H1 (cell line): Measurements from ENCODE around the gene UBE4B. TPM values are rescaled to one million over a fixed set of nuclear protein-coding genes. Genes with fewer than 3 reads are reported as not detected.

Source experiments
- CTCF ChIA-PET: fragments of 300-600 bp; sonication (Branson Sonifier 250); formaldehyde crosslinking; loops from one replicate; lab custom pipeline; 2021; ENCODE audit not compliant: partially characterized antibody; lab: Charles Lee
- POLR2A ChIA-PET: fragments of 300-600 bp; sonication (Branson Sonifier 250); formaldehyde crosslinking; loops from one replicate; lab custom pipeline; 2021; ENCODE audit warnings: inconsistent platforms; ENCODE audit not compliant: partially characterized antibody; lab: Charles Lee
- DNase-seq, 2 experiments: peaks; one replicate each; pipeline versions ENCODE4 v3.0.0 to v3.0.0-alpha.2; 2010 to 2022; ENCODE audit warnings: low spot score in 2 of 2, low read depth in 1 of 2, mixed read lengths in 1 of 2
- FAIRE-seq: peaks from 2 replicates; lab custom pipeline; 2011; peaks lifted over from hg19 to GRCh38; lab: Jason Lieb, UNC
- H2AFZ ChIP-seq: 2 replicates; pipeline ENCODE4 v1.8.1; 2012; ENCODE audit warnings: low read length, inconsistent platforms
- H2AK5ac ChIP-seq: 2 replicates; pipeline ENCODE4 v1.6.1; 2013; ENCODE audit warnings: low read depth, low read length
- H2BK120ac ChIP-seq: replicated peaks from 2 replicates; pipeline ENCODE3; 2013; ENCODE audit warnings: low read depth, low read length, inconsistent platforms
- H2BK12ac ChIP-seq: 2 replicates; pipeline ENCODE4 v1.6.1; 2013; ENCODE audit warnings: low read depth, low read length
- H2BK15ac ChIP-seq: 2 replicates; pipeline ENCODE4 v1.6.1; 2013; ENCODE audit warnings: low read length
- H2BK20ac ChIP-seq: 2 replicates; pipeline ENCODE4 v1.6.1; 2013; ENCODE audit warnings: low read length
- H2BK5ac ChIP-seq: 2 replicates; pipeline ENCODE4 v1.6.1; 2013; ENCODE audit warnings: low read depth, low read length
- H3K14ac ChIP-seq: 2 replicates; pipeline ENCODE4 v1.6.1; 2013; ENCODE audit warnings: inconsistent platforms; ENCODE audit not compliant: insufficient read length
- H3K18ac ChIP-seq: 2 replicates; pipeline ENCODE4 v1.6.1; 2013; ENCODE audit warnings: low read length; ENCODE audit errors: extremely low read depth
- H3K23ac ChIP-seq: 2 replicates; pipeline ENCODE4 v1.6.1; 2013; ENCODE audit warnings: inconsistent platforms; ENCODE audit not compliant: insufficient read length
- H3K23me2 ChIP-seq: 2 replicates; pipeline ENCODE4 v1.6.1; 2013; ENCODE audit warnings: low read depth, low read length
- H3K27ac ChIP-seq: 2 replicates; pipeline ENCODE4 v1.6.1; 2011; ENCODE audit warnings: low read depth, low read length, inconsistent platforms
- H3K27me3 ChIP-seq, 4 experiments: replicated peaks in 1 of 4; 1 replicate in 1 of 4; 2 replicates in 3 of 4; pipeline versions ENCODE4 v1.6.1 to v1.8.1; 2011 to 2013; ENCODE audit warnings: low read length in 3 of 4, mild to moderate bottlenecking in 3 of 4, inconsistent platforms in 2 of 4, mixed read lengths in 2 of 4, moderate library complexity in 1 of 4; ENCODE audit not compliant: control insufficient read depth in 3 of 4, insufficient read depth in 3 of 4; ENCODE audit errors: extremely low read depth in 1 of 4
- H3K36me3 ChIP-seq, 4 experiments: 2 replicates each; pipeline versions ENCODE4 v1.6.1 to v1.8.1; 2011 to 2013; ENCODE audit warnings: mild to moderate bottlenecking in 4 of 4, low read length in 3 of 4, moderate library complexity in 2 of 4, control low read depth in 1 of 4, inconsistent platforms in 1 of 4; ENCODE audit not compliant: insufficient read depth in 4 of 4, control insufficient read depth in 2 of 4
- H3K4ac ChIP-seq: replicated peaks from 2 replicates; pipeline ENCODE3; 2013; ENCODE audit warnings: low read length, low read depth, mixed read lengths, inconsistent platforms; ENCODE audit not compliant: insufficient read length
- H3K4me1 ChIP-seq, 4 experiments: replicated peaks in 1 of 4; 1 replicate in 1 of 4; 2 replicates in 3 of 4; pipeline versions ENCODE4 v1.6.1 to v1.8.1; 2011 to 2013; ENCODE audit warnings: low read length in 3 of 4, inconsistent platforms in 2 of 4, mixed read lengths in 1 of 4; ENCODE audit not compliant: insufficient read depth in 4 of 4, control insufficient read depth in 3 of 4
- H3K4me2 ChIP-seq, 2 experiments: 2 replicates each; pipeline versions ENCODE4 v1.6.1 to v1.8.1; 2011 to 2013; ENCODE audit warnings: low read depth in 2 of 2, low read length in 2 of 2, control low read depth in 1 of 2, inconsistent platforms in 1 of 2, mild to moderate bottlenecking in 1 of 2; ENCODE audit not compliant: insufficient read depth in 1 of 2
- H3K4me3 ChIP-seq, 4 experiments: fragments of 200-600, 300-600 bp in 1 of 4; sonication (generic), shearing (Covaris generic), sonication (Bioruptor Twin) in 1 of 4; 2 replicates each; pipeline versions ENCODE4 v1.5.1 to v1.8.1; 2011 to 2016; ENCODE audit warnings: low read length in 4 of 4, low read depth in 3 of 4, control low read depth in 2 of 4, inconsistent platforms in 2 of 4, mild to moderate bottlenecking in 2 of 4, mixed read lengths in 1 of 4, moderate library complexity in 1 of 4; ENCODE audit not compliant: insufficient read depth in 2 of 4; ENCODE audit errors: extremely low read depth in 1 of 4
- H3K56ac ChIP-seq: replicated peaks from 2 replicates; pipeline ENCODE3; 2013; ENCODE audit warnings: low read depth, mild to moderate bottlenecking, mixed read lengths, low read length, inconsistent platforms; ENCODE audit not compliant: insufficient read length
- H3K79me1 ChIP-seq: 2 replicates; pipeline ENCODE4 v1.6.1; 2013; ENCODE audit warnings: low read depth, low read length, control low read depth
- H3K79me2 ChIP-seq, 2 experiments: 2 replicates each; pipeline versions ENCODE4 v1.6.1 to v1.8.1; 2012 to 2013; ENCODE audit warnings: low read length in 2 of 2, mild to moderate bottlenecking in 2 of 2, inconsistent platforms in 1 of 2; ENCODE audit not compliant: insufficient read depth in 2 of 2, control insufficient read depth in 1 of 2
- H3K9ac ChIP-seq, 4 experiments: replicated peaks in 1 of 4; 1 replicate in 1 of 4; 2 replicates in 3 of 4; pipeline versions ENCODE4 v1.6.1 to v1.8.1; 2011 to 2013; ENCODE audit warnings: low read depth in 3 of 4, low read length in 3 of 4, control low read depth in 2 of 4, mild to moderate bottlenecking in 2 of 4, moderate library complexity in 2 of 4, inconsistent platforms in 1 of 4; ENCODE audit errors: extremely low read depth in 1 of 4
- H3K9me3 ChIP-seq, 2 experiments: 2 replicates each; pipeline versions ENCODE4 v1.6.1 to v1.8.1; 2012 to 2013; ENCODE audit warnings: mild to moderate bottlenecking in 2 of 2, moderate library complexity in 2 of 2, control low read depth in 1 of 2, inconsistent platforms in 1 of 2, low read depth in 1 of 2, low read length in 1 of 2, mixed read lengths in 1 of 2; ENCODE audit not compliant: insufficient read depth in 2 of 2
- H4K20me1 ChIP-seq, 2 experiments: replicated peaks in 1 of 2; 2 replicates each; pipeline versions ENCODE3 to v1.8.1; 2011 to 2013; ENCODE audit warnings: inconsistent platforms in 2 of 2, low read length in 2 of 2, mild to moderate bottlenecking in 1 of 2; ENCODE audit not compliant: insufficient read depth in 2 of 2, control insufficient read depth in 1 of 2
- H4K5ac ChIP-seq: 2 replicates; pipeline ENCODE4 v1.6.1; 2013; ENCODE audit warnings: low read length, low read depth, mixed read lengths, inconsistent platforms; ENCODE audit not compliant: insufficient read length
- H4K8ac ChIP-seq: 2 replicates; pipeline ENCODE4 v1.8.0; 2013; ENCODE audit warnings: mild to moderate bottlenecking, moderate library complexity, low read length, inconsistent platforms; ENCODE audit not compliant: insufficient read depth; ENCODE audit errors: extremely low read depth
- H4K91ac ChIP-seq: replicated peaks from 2 replicates; pipeline ENCODE3; 2013; ENCODE audit warnings: low read length, mixed read lengths, inconsistent platforms; ENCODE audit not compliant: insufficient read length
- NANOG ChIP-seq: IDR thresholded peaks from 2 replicates; pipeline ENCODE4 v1.6.1; 2011; ENCODE audit warnings: low read length, low read depth, mild to moderate bottlenecking, inconsistent platforms; ENCODE audit not compliant: insufficient read depth, poor library complexity, severe bottlenecking
- RNF2 ChIP-seq: fragments of 200-900, 300-1000 bp; sonication (generic); IDR thresholded peaks from 2 replicates; pipeline ENCODE4 v1.7.1; 2016; ENCODE audit warnings: borderline replicate concordance, low read depth, mild to moderate bottlenecking, antibody characterized with exemption, low read length; ENCODE audit not compliant: poor library complexity, severe bottlenecking; ENCODE audit errors: missing control alignments
- SP1 ChIP-seq: IDR thresholded peaks from 2 replicates; pipeline ENCODE4 v1.6.1; 2011; ENCODE audit warnings: low read depth, low read length
- WGBS, 2 experiments: shearing (Covaris generic) in 1 of 2; methylation state at CpG; one replicate each; pipeline versions ENCODE4 v1.1.6 to v1.1.7; 2013 to 2015; ENCODE audit warnings: low lambda C conversion rate in 2 of 2, mixed read lengths in 2 of 2, inconsistent platforms in 1 of 2, low coverage in 1 of 2, missing lambda C conversion rate in 1 of 2; ENCODE audit not compliant: insufficient replicate concordance in 2 of 2, insufficient coverage in 1 of 2, insufficient read length in 1 of 2; ENCODE audit errors: extremely low coverage in 1 of 2, missing lambda C conversion rate in 1 of 2; 5-methylcytosine and 5-hydroxymethylcytosine counted together
- polyA plus RNA-seq, 7 experiments: library from polyadenylated mRNA; depleted of rRNA in 3 of 7; stranded (reverse) in 5 of 7; unstranded in 2 of 7; fragments of >200 nt in 5 of 7; fragments of 200-250 nt in 2 of 7; gene quantifications; 1 replicate in 5 of 7; 2 replicates in 1 of 7; 4 replicates in 1 of 7; pipeline versions ENCODE4 v1.2.1 to v1.2.3, GENCODE V29; 2011 to 2013; ENCODE audit warnings: missing spikeins in 2 of 7, mixed read lengths in 2 of 7
- total RNA-seq: library from RNA; stranded (reverse); fragmentation: NEBNext Ultra II Directional; extraction: Animal tissue kit (Norgen Biotek cat#: 25700); gene quantifications from 2 replicates; pipeline ENCODE4 v1.2.1, GENCODE V29; 2021

UBE4B gene
- total and polyA plus RNA-seq, 2 of the 8 experiments (the other 6 are each of a cell fraction or from before 2014, with no cell fraction given): 24.5 to 90.1 TPM

GRCh38 chr1:10216090-10216749, 183.5 kb downstream of the UBE4B start:
- peaks cover 8% of the 10 kb centered on the region for H3K79me1 ChIP-seq
- H3K9ac ChIP-seq: no peak overlapping the region
- peaks cover 11 to 15% of the 10 kb centered on the region in 2 experiments for H4K20me1 ChIP-seq
- no peak overlapping the region for H3K27ac ChIP-seq
- H3K4me1 ChIP-seq: peaks cover 0 to 6% (median 2%) of the 10 kb centered on the region in 4 experiments; a peak in 4 of 7 replicates
- no peaks in the 10 kb centered on the region for H3K36me3 ChIP-seq
- H3K9me3 ChIP-seq: no peaks in the 10 kb centered on the region
- peaks cover 34 to 94% of the 10 kb centered on the region in 2 experiments for H3K79me2 ChIP-seq
- H3K4me2 ChIP-seq: no peak overlapping the region
- H4K91ac ChIP-seq: no peak overlapping the region
- no peak overlapping the region for H3K56ac ChIP-seq
- DNase-seq (no peak), FAIRE-seq (no peak)
- H3K4ac ChIP-seq: no peak overlapping the region
- H3K23ac ChIP-seq: no peak overlapping the region
- no peak overlapping the region for H2BK20ac ChIP-seq
- no peak overlapping the region for H3K4me3 ChIP-seq
- no peak overlapping the region for H3K18ac ChIP-seq
- 89% methylated on average over 7 of the region's 7 CpGs; no CpG with 5 or more reads in 1 of the 2 experiments for WGBS, 2 experiments
- TF ChIP-seq RNF2 (no peak), SP1 (no peak), NANOG (no peak)
- no peak overlapping the region for H4K8ac ChIP-seq
- no peak overlapping the region for H3K14ac ChIP-seq
- H3K23me2 ChIP-seq: peaks cover 11% of the 10 kb centered on the region
- H2AK5ac ChIP-seq: no peak overlapping the region
- H2AFZ ChIP-seq: no peak overlapping the region
- H2BK5ac ChIP-seq: no peak overlapping the region
- no peak overlapping the region for H4K5ac ChIP-seq
- H3K27me3 ChIP-seq: no peaks in the 10 kb centered on the region
- no peak overlapping the region for H2BK120ac ChIP-seq
- H2BK15ac ChIP-seq: no peak overlapping the region
- CTCF ChIA-PET: interaction anchor here (0.6 to 1.4 kb wide), 2 partner anchors 11 to 28 kb away, joined by 3 to 8 read pairs; no protein-coding TSS in a partner anchor
- no peak overlapping the region for H2BK12ac ChIP-seq
- POLR2A ChIA-PET: interaction anchor here (1.1 kb wide), 1 partner anchor 38 kb away, joined by 4 read pairs; no protein-coding TSS in a partner anchor
